Measurements from ENCODE around the gene NEDD4L. TPM values are rescaled to one million over a fixed set of nuclear protein-coding genes. Genes with fewer than 3 reads are reported as not detected.

The NEDD4L gene
- total RNA-seq, 5 donors from 2014 or later (not counting 1 experiment from before 2014, with no cell fraction given), result 4.4 to 10.7 (median 6.7) TPM

DNA sequence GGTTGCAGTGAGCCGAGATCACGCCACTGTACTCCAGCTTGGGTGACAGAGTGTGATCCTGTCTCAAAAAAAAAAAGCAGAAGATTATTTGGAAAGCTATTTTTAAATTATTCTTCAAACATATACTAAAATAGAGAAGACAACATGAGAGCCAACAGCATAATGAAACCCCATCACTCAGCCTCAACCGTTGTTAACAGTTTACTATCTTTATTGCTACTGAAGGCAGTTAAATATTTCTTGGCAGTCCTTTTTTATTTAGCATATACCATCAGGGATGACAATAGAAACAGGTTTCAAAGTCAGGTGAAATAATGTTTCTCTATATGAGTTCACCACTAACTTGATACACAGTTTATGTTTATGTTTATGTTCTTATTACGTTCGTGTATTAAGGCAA, 157.2 kb downstream of the NEDD4L start:
- Mint-ChIP-seq H3K36me3 (no peaks in the 10 kb centered on the region), H3K27me3 (peaks cover 3% of the 10 kb centered on the region in 2 donors), H3K27ac (no peak overlapping the region), H3K9me3 (no peaks in the 10 kb centered on the region), H3K4me3 (no peak overlapping the region), H3K4me1 (peaks cover 4 to 7% (median 6%) of the 10 kb centered on the region in 3 donors)
- no peaks in the 10 kb centered on the region for H3K36me3 ChIP-seq (ENCODE audit: control insufficient read depth in 2 of 2, extremely low read depth in 1 of 2, insufficient read depth in 1 of 2, low read length in 1 of 2)
- CTCF ChIA-PET, result no interaction called here
- POLR2A ChIA-PET, result no interaction called here
- no CpG with 5 or more reads among the region's 5 CpGs for WGBS (ENCODE audit: insufficient coverage)
- H3K4me1 ChIP-seq (ENCODE audit: control insufficient read depth in 1 of 2, extremely low read depth in 1 of 2, insufficient read depth in 2 of 2, low read length in 2 of 2), result no peaks in the 10 kb centered on the region
- no peak for DNase-seq
- no peak overlapping the region for H3K4me3 ChIP-seq (ENCODE audit: control insufficient read depth in 1 of 2, extremely low read depth in 1 of 2, low read length in 1 of 2)
- H3K27me3 ChIP-seq (replicated peaks in 1 of 2; ENCODE audit: control insufficient read depth in 2 of 2, extremely low read depth in 1 of 2, insufficient read depth in 2 of 2, low read length in 1 of 2), result peaks cover 0 to 5% of the 10 kb centered on the region in 2 experiments
- H3K27ac ChIP-seq (ENCODE audit: low read length), result no peak overlapping the region
- H3K9me3 ChIP-seq, result no peaks in the 10 kb centered on the region
- no peak for ATAC-seq (replicated peaks in 1 of 4)

DNA sequence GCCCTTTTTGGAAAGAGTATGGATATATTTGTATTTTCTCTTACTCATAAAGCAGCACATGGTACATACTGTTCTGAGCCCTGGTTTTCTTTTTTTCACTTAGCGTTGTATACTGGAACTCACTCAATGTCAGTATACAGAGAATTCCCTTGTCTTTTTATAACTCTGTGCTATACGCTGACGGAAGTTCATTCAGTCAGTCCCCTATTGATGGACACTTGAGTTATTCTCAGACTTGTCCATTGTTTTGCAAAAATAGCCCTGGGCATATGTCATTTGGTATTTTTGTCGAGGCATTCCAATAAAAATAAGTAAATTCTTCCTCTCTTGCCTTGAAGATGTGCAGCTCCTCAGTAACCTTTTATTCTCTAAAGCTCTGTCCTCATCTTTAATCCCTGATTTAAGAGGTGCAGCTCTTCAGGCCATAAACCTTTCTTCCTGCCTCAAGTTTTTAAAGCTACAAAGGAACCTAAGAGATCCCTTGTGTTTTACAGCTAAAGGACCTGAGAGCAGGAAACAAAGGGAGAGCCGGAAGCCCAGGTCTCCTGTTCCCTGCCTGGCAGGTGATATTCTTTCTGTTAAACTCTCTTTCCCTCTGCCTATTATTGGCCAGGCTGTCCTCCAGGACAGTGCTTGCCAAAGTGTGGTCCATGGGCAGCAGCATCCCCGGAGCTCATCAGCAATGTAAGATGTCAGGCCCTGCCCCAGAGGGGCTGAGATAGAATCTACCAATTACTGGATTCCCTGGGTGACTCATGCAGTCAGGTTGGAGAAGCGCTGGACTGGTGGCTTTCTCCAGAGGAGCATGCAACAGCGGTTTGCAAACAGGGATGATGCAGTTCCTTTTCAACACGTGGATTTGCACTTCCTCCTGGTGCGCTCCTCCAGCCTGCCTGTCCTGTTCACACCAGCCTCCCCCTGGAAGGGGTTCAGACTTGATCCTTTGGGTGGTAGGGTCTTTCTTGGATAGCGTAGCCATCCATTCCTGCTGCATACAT, 158.0 kb downstream of the NEDD4L start:
- H3K9me3 ChIP-seq, result no peaks in the 10 kb centered on the region
- H3K4me1 ChIP-seq (ENCODE audit: control insufficient read depth in 1 of 2, extremely low read depth in 1 of 2, insufficient read depth in 2 of 2, low read length in 2 of 2), result no peaks in the 10 kb centered on the region
- DNase-seq, result no peak
- peaks cover 0 to 5% of the 10 kb centered on the region in 2 experiments for H3K27me3 ChIP-seq (replicated peaks in 1 of 2; ENCODE audit: control insufficient read depth in 2 of 2, extremely low read depth in 1 of 2, insufficient read depth in 2 of 2, low read length in 1 of 2)
- H3K9me3 Mint-ChIP-seq, result no peaks in the 10 kb centered on the region
- ChIA-PET CTCF (interaction anchor here in 1 of 2 donors (0.6 kb wide), 1 partner anchor 145 kb away, joined by 5 read pairs; no protein-coding TSS in a partner anchor), POLR2A (no interaction called here)
- no peaks in the 10 kb centered on the region for H3K36me3 Mint-ChIP-seq
- H3K27me3 Mint-ChIP-seq, result peaks cover 3% of the 10 kb centered on the region in 2 donors
- no peak overlapping the region for H3K27ac Mint-ChIP-seq
- H3K36me3 ChIP-seq (ENCODE audit: control insufficient read depth in 2 of 2, extremely low read depth in 1 of 2, insufficient read depth in 1 of 2, low read length in 1 of 2), result no peaks in the 10 kb centered on the region
- H3K4me1 Mint-ChIP-seq, result no peaks in the 10 kb centered on the region
- WGBS (ENCODE audit: insufficient coverage), result 91% methylated on average over 6 of the region's 11 CpGs
- H3K27ac ChIP-seq (ENCODE audit: low read length), result no peak overlapping the region
- H3K4me3 Mint-ChIP-seq, result no peak overlapping the region
- no peak overlapping the region for H3K4me3 ChIP-seq (ENCODE audit: control insufficient read depth in 1 of 2, extremely low read depth in 1 of 2, low read length in 1 of 2)
- ATAC-seq (replicated peaks in 1 of 4), result no peak

DNA sequence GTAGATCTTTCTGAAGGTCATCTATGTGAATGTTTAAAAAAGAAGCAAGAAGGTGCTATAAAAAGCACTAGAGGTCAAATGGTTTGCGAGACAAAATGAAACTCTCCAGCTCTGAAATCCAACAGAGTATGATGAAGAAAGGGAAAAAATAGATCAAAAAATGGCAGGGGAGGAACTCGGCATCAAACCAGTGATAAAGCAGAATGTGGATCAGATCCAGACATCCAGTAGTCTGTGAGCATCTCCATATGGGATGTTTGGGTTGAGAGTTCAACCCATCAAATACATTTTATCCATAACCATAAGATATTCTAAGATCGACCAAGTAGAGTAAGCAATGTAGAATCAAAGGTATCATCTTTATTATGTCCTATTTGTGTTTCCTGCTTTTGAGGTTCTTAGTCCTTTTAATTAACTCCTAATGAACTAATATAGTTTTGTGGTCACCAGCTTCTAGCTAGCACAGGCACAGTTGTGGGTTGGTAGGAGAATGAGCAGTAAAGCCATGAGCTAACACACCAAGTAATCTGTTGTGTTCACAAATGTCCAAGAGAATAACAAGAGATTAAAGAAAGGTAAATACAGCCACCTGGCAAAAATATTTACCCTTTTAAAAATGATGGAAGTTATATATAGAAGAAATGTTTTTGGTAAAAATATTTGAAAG, 160.9 kb downstream of the NEDD4L start:
- Mint-ChIP-seq H3K36me3 (no peaks in the 10 kb centered on the region), H3K4me3 (no peak overlapping the region), H3K27me3 (peaks cover 3% of the 10 kb centered on the region in 2 donors), H3K27ac (no peak overlapping the region), H3K4me1 (peaks cover 4 to 7% (median 4%) of the 10 kb centered on the region in 3 donors), H3K9me3 (no peaks in the 10 kb centered on the region)
- no peak for ATAC-seq (replicated peaks in 1 of 4)
- Histone ChIP-seq H3K9me3 (no peaks in the 10 kb centered on the region), H3K27ac (ENCODE audit: low read length) (no peak overlapping the region), H3K36me3 (ENCODE audit: control insufficient read depth in 2 of 2, extremely low read depth in 1 of 2, insufficient read depth in 1 of 2, low read length in 1 of 2) (no peaks in the 10 kb centered on the region), H3K4me1 (ENCODE audit: control insufficient read depth in 1 of 2, extremely low read depth in 1 of 2, insufficient read depth in 2 of 2, low read length in 2 of 2) (no peaks in the 10 kb centered on the region), H3K4me3 (ENCODE audit: control insufficient read depth in 1 of 2, extremely low read depth in 1 of 2, low read length in 1 of 2) (no peak overlapping the region), H3K27me3 (replicated peaks in 1 of 2; ENCODE audit: control insufficient read depth in 2 of 2, extremely low read depth in 1 of 2, insufficient read depth in 2 of 2, low read length in 1 of 2) (no peaks in the 10 kb centered on the region)
- POLR2A ChIA-PET, result no interaction called here
- WGBS (ENCODE audit: insufficient coverage), result 80% methylated on average over 1 of the region's 3 CpGs
- CTCF ChIA-PET, result interaction anchor here (0.6 to 1.2 kb wide), 3 partner anchors 23 to 25 kb away, joined by 3 to 6 read pairs (median 3); no protein-coding TSS in a partner anchor
- DNase-seq, result no peak

DNA sequence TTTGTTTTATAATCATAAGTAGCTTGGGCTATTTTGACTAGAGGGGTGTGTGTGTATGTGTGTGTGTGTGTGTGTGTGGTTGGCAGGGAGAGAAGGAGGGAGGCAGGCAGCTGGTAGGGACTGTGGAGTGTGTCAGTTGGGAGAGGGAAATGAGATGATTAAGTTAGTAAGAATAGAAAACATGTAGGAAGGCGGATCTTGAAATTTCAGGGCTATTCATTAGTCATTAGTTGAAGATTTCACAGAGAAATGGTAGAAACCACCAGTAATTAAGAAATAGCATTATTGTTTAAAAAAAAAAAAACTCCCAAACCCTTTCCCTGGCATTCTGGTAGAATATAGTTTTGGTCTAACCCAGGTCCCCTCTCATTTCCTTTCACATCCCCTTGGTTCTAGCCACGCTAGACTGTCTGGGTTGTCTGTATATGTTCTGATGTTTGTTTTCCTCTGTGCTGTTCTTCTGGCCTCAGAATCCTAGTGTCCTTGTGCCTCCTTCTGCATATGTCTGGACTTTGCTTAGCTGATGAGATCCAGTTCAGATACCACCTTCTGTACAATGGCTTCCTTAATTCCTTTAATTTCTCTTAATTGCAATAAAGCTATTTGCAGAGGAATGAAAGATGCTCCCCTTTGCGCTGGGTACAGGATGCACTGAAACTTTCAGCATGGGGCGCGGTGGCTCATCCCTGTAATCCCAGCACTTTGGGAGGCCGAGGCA, 161.6 kb downstream of the NEDD4L start:
- H3K4me3 Mint-ChIP-seq, result no peak overlapping the region
- no peaks in the 10 kb centered on the region for H3K9me3 Mint-ChIP-seq
- Histone ChIP-seq H3K27me3 (replicated peaks in 1 of 2; ENCODE audit: control insufficient read depth in 2 of 2, extremely low read depth in 1 of 2, insufficient read depth in 2 of 2, low read length in 1 of 2) (no peaks in the 10 kb centered on the region), H3K4me3 (ENCODE audit: control insufficient read depth in 1 of 2, extremely low read depth in 1 of 2, low read length in 1 of 2) (no peak overlapping the region), H3K9me3 (no peaks in the 10 kb centered on the region), H3K27ac (ENCODE audit: low read length) (no peak overlapping the region), H3K4me1 (ENCODE audit: control insufficient read depth in 1 of 2, extremely low read depth in 1 of 2, insufficient read depth in 2 of 2, low read length in 2 of 2) (no peaks in the 10 kb centered on the region), H3K36me3 (ENCODE audit: control insufficient read depth in 2 of 2, extremely low read depth in 1 of 2, insufficient read depth in 1 of 2, low read length in 1 of 2) (no peaks in the 10 kb centered on the region)
- DNase-seq (no peak), ATAC-seq (replicated peaks in 1 of 4) (no peak)
- no peak overlapping the region for H3K27ac Mint-ChIP-seq
- WGBS (ENCODE audit: insufficient coverage), result 100% methylated on average over 1 of the region's 6 CpGs
- ChIA-PET POLR2A (no interaction called here), CTCF (interaction anchor here in 1 of 2 donors (0.6 kb wide), 1 partner anchor 24 kb away, joined by 3 read pairs; no protein-coding TSS in a partner anchor)
- peaks cover 3% of the 10 kb centered on the region in 2 donors for H3K27me3 Mint-ChIP-seq
- no peaks in the 10 kb centered on the region for H3K36me3 Mint-ChIP-seq
- H3K4me1 Mint-ChIP-seq, result peaks cover 4 to 7% (median 4%) of the 10 kb centered on the region in 3 donors

DNA sequence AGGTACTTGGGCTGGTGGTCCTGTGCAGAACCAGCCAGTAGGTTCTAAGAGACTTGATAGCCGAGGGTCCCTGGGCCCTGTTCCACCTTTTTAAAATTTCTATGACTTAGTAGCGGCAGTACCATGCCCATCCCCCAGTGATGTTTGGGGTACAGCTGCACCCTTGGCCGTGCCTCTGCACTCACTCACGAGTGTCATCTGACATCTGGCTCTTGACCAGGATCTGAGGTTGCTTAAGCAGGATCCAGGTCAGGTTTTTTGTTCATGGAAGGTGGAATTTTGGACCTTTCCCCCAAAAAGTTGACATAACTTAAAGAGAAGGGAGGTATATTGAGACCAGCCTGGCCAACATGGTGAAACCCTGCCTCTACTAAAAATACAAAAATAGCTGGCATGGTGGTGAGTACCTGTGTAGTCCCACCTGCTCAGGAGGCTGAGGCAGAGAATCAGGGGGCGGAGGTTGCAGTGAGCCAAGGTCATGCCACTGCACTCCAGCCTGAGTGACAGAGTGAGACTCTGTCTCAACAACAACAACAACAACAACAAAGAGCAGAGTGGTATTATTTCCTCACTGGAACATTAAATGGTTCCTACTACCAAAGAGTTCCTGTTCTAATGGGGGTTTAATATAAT, 163.6 kb downstream of the NEDD4L start:
- H3K9me3 Mint-ChIP-seq, result no peaks in the 10 kb centered on the region
- DNase-seq, result no peak
- no peak overlapping the region for H3K4me3 ChIP-seq (ENCODE audit: control insufficient read depth in 1 of 2, extremely low read depth in 1 of 2, low read length in 1 of 2)
- no peaks in the 10 kb centered on the region for H3K4me1 ChIP-seq (ENCODE audit: control insufficient read depth in 1 of 2, extremely low read depth in 1 of 2, insufficient read depth in 2 of 2, low read length in 2 of 2)
- H3K36me3 ChIP-seq (ENCODE audit: control insufficient read depth in 2 of 2, extremely low read depth in 1 of 2, insufficient read depth in 1 of 2, low read length in 1 of 2), result no peaks in the 10 kb centered on the region
- no peaks in the 10 kb centered on the region for H3K27me3 ChIP-seq (replicated peaks in 1 of 2; ENCODE audit: control insufficient read depth in 2 of 2, extremely low read depth in 1 of 2, insufficient read depth in 2 of 2, low read length in 1 of 2)
- ATAC-seq (replicated peaks in 1 of 4), result no peak
- ChIA-PET POLR2A (no interaction called here), CTCF (no interaction called here)
- H3K9me3 ChIP-seq, result no peaks in the 10 kb centered on the region
- no peak overlapping the region for H3K4me3 Mint-ChIP-seq
- no peak overlapping the region for H3K27ac Mint-ChIP-seq
- peaks cover 4 to 7% (median 4%) of the 10 kb centered on the region in 3 donors for H3K4me1 Mint-ChIP-seq
- H3K36me3 Mint-ChIP-seq, result no peaks in the 10 kb centered on the region
- peaks cover 3 to 7% of the 10 kb centered on the region in 2 donors for H3K27me3 Mint-ChIP-seq
- H3K27ac ChIP-seq (ENCODE audit: low read length), result no peak overlapping the region
- 75% methylated on average over 4 of the region's 5 CpGs for WGBS (ENCODE audit: insufficient coverage)

Data from T-cell (primary cell).